Ishikawa (cell line): ENCODE data around the gene GSTA5.

Experiments used
- CEBPB ChIP-seq: IDR thresholded peaks from 2 replicates; pipeline ENCODE4 v1.6.1; 2012
- CREB1 ChIP-seq: IDR thresholded peaks from 2 replicates; pipeline ENCODE4 v1.6.1; 2012; ENCODE audit warnings: low read depth
- EGR1 ChIP-seq: IDR thresholded peaks from 2 replicates; pipeline ENCODE4 v1.6.1; 2012
- EP300 ChIP-seq: IDR thresholded peaks from 2 replicates; pipeline ENCODE4 v1.6.1; 2012; ENCODE audit warnings: borderline replicate concordance
- FOXM1 ChIP-seq: IDR thresholded peaks from 2 replicates; pipeline ENCODE4 v1.6.1; 2012; ENCODE audit warnings: low read depth, borderline replicate concordance
- MAX ChIP-seq: IDR thresholded peaks from 2 replicates; pipeline ENCODE4 v1.6.1; 2012
- NFIC ChIP-seq: IDR thresholded peaks from 2 replicates; pipeline ENCODE4 v1.6.1; 2012
- RAD21 ChIP-seq: IDR thresholded peaks from 2 replicates; pipeline ENCODE4 v1.6.1; 2012; ENCODE audit warnings: low read depth
- TAF1 ChIP-seq: IDR thresholded peaks from 2 replicates; pipeline ENCODE4 v1.6.1; 2012; ENCODE audit warnings: low read depth, mild to moderate bottlenecking
- TCF12 ChIP-seq: IDR thresholded peaks from 2 replicates; pipeline ENCODE4 v1.6.1; 2012; ENCODE audit warnings: low read depth
- TEAD4 ChIP-seq: IDR thresholded peaks from 2 replicates; pipeline ENCODE4 v1.6.1; 2012
- USF1 ChIP-seq: IDR thresholded peaks from 2 replicates; pipeline ENCODE4 v1.6.1; 2012
- YY1 ChIP-seq: IDR thresholded peaks from 2 replicates; pipeline ENCODE4 v1.6.1; 2012; ENCODE audit warnings: low read depth
- ZBTB7A ChIP-seq: IDR thresholded peaks from 2 replicates; pipeline ENCODE4 v1.6.1; 2012; ENCODE audit warnings: low read depth
- TF ChIP-seq, protein P1 (sequence below): IDR thresholded peaks from 2 replicates; pipeline ENCODE4 v1.6.1; 2012; ENCODE audit warnings: low read depth, mild to moderate bottlenecking

The GSTA5 gene

DNA sequence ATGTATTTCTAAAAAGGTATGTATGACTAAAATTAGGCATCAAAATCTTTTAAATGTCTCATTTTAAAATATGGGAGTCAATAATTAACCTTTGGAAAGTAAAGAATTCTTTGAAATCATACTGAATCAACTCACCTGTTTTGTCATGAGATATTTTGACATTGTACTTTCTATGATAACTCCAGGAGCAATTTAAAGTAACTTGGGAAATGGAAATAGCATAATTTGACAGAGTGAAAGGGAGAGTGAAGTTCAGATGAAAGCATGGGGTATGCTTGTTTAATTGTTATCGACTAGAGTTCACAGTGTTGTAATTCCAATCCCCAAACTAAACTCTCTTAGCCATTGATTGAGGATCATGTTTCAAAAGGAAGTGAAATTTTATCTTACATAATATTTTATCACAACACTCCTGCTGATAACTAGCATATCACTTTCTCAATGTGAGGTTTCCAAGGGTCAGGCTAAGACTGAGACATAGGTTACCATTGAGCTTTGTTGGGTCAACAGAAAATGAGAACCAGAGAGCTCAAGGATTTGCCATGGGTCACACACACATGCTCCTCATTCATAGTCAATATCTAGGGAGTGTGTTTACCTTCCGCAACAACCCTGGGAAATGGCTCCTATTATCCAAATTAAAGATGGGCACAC, 39.3 kb downstream of the GSTA5 start:
- TF ChIP-seq FOXM1: no peak

DNA sequence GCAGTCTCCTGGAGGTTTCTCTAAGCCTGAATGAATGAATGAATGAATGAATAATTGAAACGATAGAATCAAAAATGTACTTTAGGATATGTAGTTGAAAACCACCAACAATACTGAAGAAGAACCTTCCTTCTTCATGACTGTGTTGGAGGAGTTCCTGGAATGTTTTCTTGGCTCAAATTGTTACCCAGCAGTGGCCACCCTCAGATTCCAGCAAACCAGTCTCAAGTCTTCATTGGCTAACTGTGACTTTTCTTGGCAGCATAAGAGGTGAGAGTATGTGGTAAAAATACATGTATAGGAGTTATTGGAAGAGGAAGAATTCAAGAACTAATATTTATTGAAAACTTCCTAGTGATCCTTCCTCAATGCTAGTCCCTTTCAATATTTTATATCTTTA, 41.3 kb downstream of the GSTA5 start:
- TF ChIP-seq NFIC (peak; percentile 34; the same call in 1 of the 2 replicates), TEAD4 (peak; percentile 44; the same call in 1 of the 2 replicates)

- TF ChIP-seq YY1 (no peak), TAF1 (no peak), EGR1 (no peak), FOXM1 (no peak), ZBTB7A (no peak), TEAD4 (no peak), USF1 (no peak), NFIC (no peak)
These were observed 49.8 kb downstream of the GSTA5 start for GRCh38 chr6:52790861-52791260.

DNA sequence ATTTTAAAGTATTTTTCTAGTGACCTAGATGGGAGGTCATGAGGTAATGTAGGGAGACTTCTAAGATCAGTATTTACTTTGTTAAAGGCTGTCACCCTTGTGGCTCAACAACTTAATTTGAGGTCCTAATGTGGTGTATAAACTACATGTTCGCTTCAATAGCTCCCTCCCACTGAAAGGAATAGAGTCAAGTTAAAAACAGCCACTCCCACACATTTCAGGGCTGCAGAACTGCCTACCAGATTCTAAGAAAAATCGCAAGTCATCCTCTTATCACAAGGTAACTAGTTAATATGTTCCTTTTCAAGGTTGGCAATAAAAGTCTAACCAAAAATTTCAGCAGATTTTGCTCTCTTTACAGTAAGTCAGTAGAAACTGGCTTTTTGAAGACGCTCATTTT, 52.1 kb downstream of the GSTA5 start:
- no peak for TF ChIP-seq EGR1
- TF ChIP-seq YY1: no peak
- TF ChIP-seq ZBTB7A: no peak
- TF ChIP-seq, protein P1, sequence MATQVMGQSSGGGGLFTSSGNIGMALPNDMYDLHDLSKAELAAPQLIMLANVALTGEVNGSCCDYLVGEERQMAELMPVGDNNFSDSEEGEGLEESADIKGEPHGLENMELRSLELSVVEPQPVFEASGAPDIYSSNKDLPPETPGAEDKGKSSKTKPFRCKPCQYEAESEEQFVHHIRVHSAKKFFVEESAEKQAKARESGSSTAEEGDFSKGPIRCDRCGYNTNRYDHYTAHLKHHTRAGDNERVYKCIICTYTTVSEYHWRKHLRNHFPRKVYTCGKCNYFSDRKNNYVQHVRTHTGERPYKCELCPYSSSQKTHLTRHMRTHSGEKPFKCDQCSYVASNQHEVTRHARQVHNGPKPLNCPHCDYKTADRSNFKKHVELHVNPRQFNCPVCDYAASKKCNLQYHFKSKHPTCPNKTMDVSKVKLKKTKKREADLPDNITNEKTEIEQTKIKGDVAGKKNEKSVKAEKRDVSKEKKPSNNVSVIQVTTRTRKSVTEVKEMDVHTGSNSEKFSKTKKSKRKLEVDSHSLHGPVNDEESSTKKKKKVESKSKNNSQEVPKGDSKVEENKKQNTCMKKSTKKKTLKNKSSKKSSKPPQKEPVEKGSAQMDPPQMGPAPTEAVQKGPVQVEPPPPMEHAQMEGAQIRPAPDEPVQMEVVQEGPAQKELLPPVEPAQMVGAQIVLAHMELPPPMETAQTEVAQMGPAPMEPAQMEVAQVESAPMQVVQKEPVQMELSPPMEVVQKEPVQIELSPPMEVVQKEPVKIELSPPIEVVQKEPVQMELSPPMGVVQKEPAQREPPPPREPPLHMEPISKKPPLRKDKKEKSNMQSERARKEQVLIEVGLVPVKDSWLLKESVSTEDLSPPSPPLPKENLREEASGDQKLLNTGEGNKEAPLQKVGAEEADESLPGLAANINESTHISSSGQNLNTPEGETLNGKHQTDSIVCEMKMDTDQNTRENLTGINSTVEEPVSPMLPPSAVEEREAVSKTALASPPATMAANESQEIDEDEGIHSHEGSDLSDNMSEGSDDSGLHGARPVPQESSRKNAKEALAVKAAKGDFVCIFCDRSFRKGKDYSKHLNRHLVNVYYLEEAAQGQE: no peak
- TF ChIP-seq FOXM1: no peak
- TF ChIP-seq RAD21: no peak
- TF ChIP-seq EP300: no peak
- TF ChIP-seq CREB1: no peak
- TF ChIP-seq CEBPB: no peak

DNA sequence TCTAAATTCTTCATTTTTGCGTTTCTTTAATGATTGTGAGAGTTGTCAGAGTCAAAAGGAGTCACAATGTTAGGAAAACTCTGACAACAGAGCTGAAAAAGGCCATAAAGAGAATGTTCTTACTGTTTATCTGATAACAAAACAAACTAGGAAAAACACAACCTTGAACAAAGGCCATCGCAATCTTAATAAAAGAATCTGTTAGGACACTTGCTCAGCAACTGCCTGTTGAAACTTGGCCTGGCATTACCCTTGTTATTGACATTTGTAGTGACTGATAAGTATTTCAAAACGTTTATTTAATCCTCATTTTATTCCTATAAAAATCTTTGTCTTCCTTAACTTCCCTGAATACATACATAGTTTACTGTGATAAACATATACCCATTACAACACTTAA, 52.7 kb downstream of the GSTA5 start:
- TF ChIP-seq USF1 (no peak), TEAD4 (no peak), EGR1 (no peak), TCF12 (no peak), YY1 (no peak), ZBTB7A (no peak), MAX (no peak), FOXM1 (no peak), CEBPB (no peak), NFIC (no peak), EP300 (no peak), CREB1 (no peak), RAD21 (no peak), TAF1 (no peak)
- TF ChIP-seq, protein P1: no peak

DNA sequence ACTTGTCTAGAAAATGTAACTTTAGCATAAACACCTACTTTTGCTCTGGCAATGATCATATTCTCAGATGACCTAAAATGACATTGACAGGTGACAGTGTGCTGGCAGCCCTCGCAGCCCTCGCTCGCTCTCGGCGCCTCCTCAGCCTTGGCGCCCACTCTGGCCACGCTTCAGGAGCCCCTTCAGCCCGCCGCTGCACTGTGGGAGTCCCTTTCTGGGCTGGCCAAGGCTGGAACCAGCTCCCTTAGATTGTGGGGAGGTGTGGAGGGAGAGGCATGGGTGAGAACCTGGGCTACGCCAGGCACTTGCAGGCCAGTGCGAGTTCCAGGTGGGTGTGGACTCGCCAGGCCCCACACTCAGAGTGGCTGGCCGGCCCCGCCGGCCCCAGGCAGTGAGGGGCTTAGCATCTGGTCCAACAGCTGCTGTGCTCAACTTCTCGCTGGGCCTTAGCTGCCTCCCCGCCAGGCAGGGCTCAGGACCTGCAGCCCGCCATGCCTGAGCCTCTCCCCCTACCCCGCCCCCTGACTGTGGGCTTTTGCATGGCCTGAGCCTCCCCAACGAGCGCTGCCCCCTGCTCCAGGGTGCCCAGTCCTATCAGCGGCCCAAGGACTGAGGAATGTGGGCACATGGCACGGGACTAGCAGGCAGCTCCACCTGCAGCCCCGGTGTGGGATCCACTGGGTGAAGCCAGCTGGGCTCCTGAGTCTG, 54.2 kb downstream of the GSTA5 start:
- TF ChIP-seq EP300 (no peak), ZBTB7A (no peak), CEBPB (no peak), TAF1 (no peak), YY1 (no peak), RAD21 (no peak), EGR1 (no peak), MAX (no peak), TCF12 (no peak), NFIC (no peak), FOXM1 (no peak), CREB1 (no peak)
- TF ChIP-seq, protein P1: no peak
